ENCODE measurements around the gene CUBN.

The CUBN gene

GRCh38 chr10:17066000-17066399 is 63.6 kb downstream of the CUBN start:
- H3K9me3 ChIP-seq: no peaks in the 10 kb centered on the region
- no peak overlapping the region for H3K4me3 ChIP-seq
- no peaks in the 10 kb centered on the region for H3K27me3 ChIP-seq (ENCODE audit: low read depth)
- in situ Hi-C loops (cut with MboI; ENCODE audit: low sequenced_read_pairs): no loop called here
- no peaks in the 10 kb centered on the region for H3K4me1 ChIP-seq
- no peaks in the 10 kb centered on the region for H3K36me3 ChIP-seq (replicated peaks)
- DNase-seq (ENCODE audit: low spot score in 2 of 2): no peak

DNA sequence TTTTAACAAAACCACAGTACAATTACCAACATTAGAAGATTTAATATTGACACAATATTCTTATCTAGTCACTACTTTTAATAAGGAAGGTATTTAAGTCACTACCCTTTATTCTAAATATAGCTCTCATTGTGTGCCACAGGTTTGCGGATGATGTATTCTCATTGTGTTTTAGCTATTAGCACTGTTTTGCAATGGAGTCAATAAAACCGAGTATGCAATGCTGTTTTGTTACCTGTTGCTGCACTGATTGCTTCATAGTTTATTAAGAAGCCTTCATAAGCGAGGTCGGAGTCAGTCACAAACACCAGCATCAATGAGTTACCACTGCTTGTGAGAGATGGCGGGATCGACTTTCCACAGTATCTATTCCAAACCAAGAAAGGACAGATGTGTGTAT is 64.3 kb downstream of the CUBN start:
- Histone ChIP-seq H3K27me3 (ENCODE audit: low read depth) (no peaks in the 10 kb centered on the region), H3K9me3 (no peaks in the 10 kb centered on the region), H3K4me3 (no peak overlapping the region), H3K4me1 (no peaks in the 10 kb centered on the region), H3K36me3 (replicated peaks) (no peaks in the 10 kb centered on the region)
- DNase-seq (ENCODE audit: low spot score in 2 of 2): no peak
- in situ Hi-C loops (cut with MboI; ENCODE audit: low sequenced_read_pairs): no loop called here

- no peaks in the 10 kb centered on the region for H3K4me1 ChIP-seq
- no peaks in the 10 kb centered on the region for H3K9me3 ChIP-seq
- in situ Hi-C loops (cut with MboI; ENCODE audit: low sequenced_read_pairs): no loop called here
- no peak overlapping the region for H3K4me3 ChIP-seq
- H3K27me3 ChIP-seq (ENCODE audit: low read depth): peaks cover 2% of the 10 kb centered on the region; the same call in 1 of the 2 replicates
- H3K36me3 ChIP-seq (replicated peaks): no peaks in the 10 kb centered on the region
- DNase-seq (ENCODE audit: low spot score in 2 of 2): no peak
These were observed 65.2 kb downstream of the CUBN start for GRCh38 chr10:17064435-17064834.

- Histone ChIP-seq H3K4me3 (no peak overlapping the region), H3K4me1 (no peaks in the 10 kb centered on the region), H3K9me3 (no peaks in the 10 kb centered on the region), H3K36me3 (replicated peaks) (no peaks in the 10 kb centered on the region), H3K27me3 (ENCODE audit: low read depth) (peaks cover 6% of the 10 kb centered on the region; the same call in 1 of the 2 replicates)
- no peak for DNase-seq (ENCODE audit: low spot score in 2 of 2)
- in situ Hi-C loops (cut with MboI; ENCODE audit: low sequenced_read_pairs): no loop called here
These were observed 66.6 kb downstream of the CUBN start for GRCh38 chr10:17062955-17063484.

GRCh38 chr10:17062493-17062892 is 67.1 kb downstream of the CUBN start:
- in situ Hi-C loops (cut with MboI; ENCODE audit: low sequenced_read_pairs): no loop called here
- no peaks in the 10 kb centered on the region for H3K4me1 ChIP-seq
- peaks cover 6% of the 10 kb centered on the region; the same call in 1 of the 2 replicates for H3K27me3 ChIP-seq (ENCODE audit: low read depth)
- no peak for DNase-seq (ENCODE audit: low spot score in 2 of 2)
- no peaks in the 10 kb centered on the region for H3K36me3 ChIP-seq (replicated peaks)
- no peak overlapping the region for H3K4me3 ChIP-seq
- no peaks in the 10 kb centered on the region for H3K9me3 ChIP-seq

DNA sequence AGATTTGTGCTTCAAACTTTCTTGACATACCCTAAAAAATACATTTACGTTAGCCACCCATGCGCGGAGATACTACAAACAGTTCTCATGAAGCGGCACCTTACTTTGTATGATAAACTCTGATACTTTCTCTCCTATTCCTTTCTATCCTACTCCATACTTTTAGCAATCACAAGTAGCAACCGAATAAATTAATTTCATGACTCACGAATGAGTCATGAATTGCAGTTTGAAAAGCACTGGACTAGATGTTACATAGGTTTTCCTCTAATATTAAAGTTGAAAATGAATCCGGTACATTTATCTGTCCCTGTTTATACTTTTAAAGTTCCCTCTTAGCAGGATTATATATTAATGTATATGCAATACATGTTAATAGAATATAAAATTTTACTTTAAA is 67.6 kb downstream of the CUBN start:
- no peak for DNase-seq (ENCODE audit: low spot score in 2 of 2)
- H3K9me3 ChIP-seq: no peaks in the 10 kb centered on the region
- in situ Hi-C loops (cut with MboI; ENCODE audit: low sequenced_read_pairs): no loop called here
- no peak overlapping the region for H3K4me3 ChIP-seq
- no peaks in the 10 kb centered on the region for H3K36me3 ChIP-seq (replicated peaks)
- no peaks in the 10 kb centered on the region for H3K4me1 ChIP-seq
- peaks cover 6% of the 10 kb centered on the region; the same call in 1 of the 2 replicates for H3K27me3 ChIP-seq (ENCODE audit: low read depth)

DNA sequence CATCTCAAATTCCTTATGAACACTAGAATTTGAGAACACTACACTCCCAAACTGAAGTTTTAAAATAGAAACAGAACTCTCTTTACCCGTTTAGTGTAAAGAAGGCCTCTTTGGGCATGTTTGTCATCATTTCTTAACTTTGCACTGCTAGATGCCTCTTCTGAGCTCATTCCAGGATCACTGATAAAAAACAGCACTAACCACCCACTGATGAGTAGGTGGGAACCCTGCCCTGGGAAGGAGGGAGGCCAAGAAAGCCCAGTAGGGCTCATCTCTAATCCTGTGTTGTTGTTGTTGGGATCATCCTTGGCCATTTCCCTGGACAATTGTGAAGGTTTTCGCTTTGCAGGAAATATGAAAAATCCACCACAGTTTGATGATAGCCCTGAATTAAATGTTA is 68.2 kb downstream of the CUBN start:
- H3K9me3 ChIP-seq: no peaks in the 10 kb centered on the region
- H3K27me3 ChIP-seq (ENCODE audit: low read depth): peaks cover 6% of the 10 kb centered on the region; the same call in 1 of the 2 replicates
- no peaks in the 10 kb centered on the region for H3K4me1 ChIP-seq
- no peaks in the 10 kb centered on the region for H3K36me3 ChIP-seq (replicated peaks)
- in situ Hi-C loops (cut with MboI; ENCODE audit: low sequenced_read_pairs): no loop called here
- H3K4me3 ChIP-seq: no peak overlapping the region
- no peak for DNase-seq (ENCODE audit: low spot score in 2 of 2)

- in situ Hi-C loops (cut with MboI; ENCODE audit: low sequenced_read_pairs): no loop called here
- H3K4me3 ChIP-seq: no peak overlapping the region
These were observed 69.3 kb downstream of the CUBN start for GRCh38 chr10:17060289-17060688.

GRCh38 chr10:17059197-17059688 is 70.4 kb downstream of the CUBN start:
- Histone ChIP-seq H3K4me1 (0 out of 2 replicates have a peak, but pooled peaks cover 3% of the 10 kb centered on the region), H3K9me3 (no peaks in the 10 kb centered on the region), H3K36me3 (replicated peaks) (no peaks in the 10 kb centered on the region), H3K27me3 (ENCODE audit: low read depth) (peaks cover 6% of the 10 kb centered on the region; the same call in 1 of the 2 replicates), H3K4me3 (no peak overlapping the region)
- in situ Hi-C loops (cut with MboI; ENCODE audit: low sequenced_read_pairs): no loop called here
- DNase-seq (ENCODE audit: low spot score in 2 of 2): no peak

More at GRCh38 chr10:17060289-17060688, 69.3 kb downstream of the CUBN start:
- H3K27me3 ChIP-seq (ENCODE audit: low read depth): peaks cover 6% of the 10 kb centered on the region; the same call in 1 of the 2 replicates
- no peak for DNase-seq (ENCODE audit: low spot score in 2 of 2)
- H3K9me3 ChIP-seq: no peaks in the 10 kb centered on the region
- no peaks in the 10 kb centered on the region for H3K36me3 ChIP-seq (replicated peaks)
- no peaks in the 10 kb centered on the region for H3K4me1 ChIP-seq

GRCh38 chr10:17058093-17058492 is 71.5 kb downstream of the CUBN start:
- Histone ChIP-seq H3K4me3 (no peak overlapping the region), H3K27me3 (ENCODE audit: low read depth) (peaks cover 6% of the 10 kb centered on the region; the same call in 1 of the 2 replicates), H3K9me3 (no peaks in the 10 kb centered on the region), H3K4me1 (0 out of 2 replicates have a peak, but pooled peaks cover 3% of the 10 kb centered on the region), H3K36me3 (replicated peaks) (no peaks in the 10 kb centered on the region)
- in situ Hi-C loops (cut with MboI; ENCODE audit: low sequenced_read_pairs): no loop called here
- DNase-seq (ENCODE audit: low spot score in 2 of 2): no peak

DNA sequence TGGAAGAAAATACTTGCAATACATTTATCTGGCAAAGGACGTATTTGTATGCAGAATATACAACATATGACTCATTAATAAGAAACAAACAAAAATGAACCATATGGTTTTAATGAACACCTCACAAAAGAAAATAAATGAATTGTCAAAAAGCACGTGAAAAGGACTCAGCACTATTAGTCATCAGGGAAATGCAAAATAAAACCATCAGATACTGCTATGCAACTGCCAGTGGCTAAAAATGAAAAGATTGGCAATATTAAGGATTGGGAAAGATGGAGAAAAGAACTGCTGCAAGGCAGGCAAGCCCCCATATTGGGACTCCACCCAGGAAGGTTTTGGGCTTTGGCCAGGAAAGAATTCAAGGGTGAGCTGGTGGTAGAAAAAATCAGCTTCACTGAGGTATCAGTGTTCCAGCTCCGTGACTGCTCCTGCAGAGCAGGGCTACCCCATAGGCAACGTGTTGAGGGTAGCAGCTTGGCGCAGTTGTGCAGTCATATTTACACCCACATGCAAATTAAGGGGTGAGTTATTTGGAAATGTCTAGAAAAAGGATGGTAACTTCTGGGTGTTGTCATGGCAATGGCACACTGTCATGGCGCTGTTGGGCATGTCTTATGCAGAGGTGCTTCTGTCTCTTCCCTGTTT is 72.7 kb downstream of the CUBN start:
- Histone ChIP-seq H3K27me3 (ENCODE audit: low read depth) (peaks cover 6% of the 10 kb centered on the region; the same call in 1 of the 2 replicates), H3K4me3 (no peak overlapping the region), H3K9me3 (no peaks in the 10 kb centered on the region), H3K4me1 (0 out of 2 replicates have a peak, but pooled peaks cover 3% of the 10 kb centered on the region), H3K36me3 (replicated peaks) (no peaks in the 10 kb centered on the region)
- no peak for DNase-seq (ENCODE audit: low spot score in 2 of 2)
- in situ Hi-C loops (cut with MboI; ENCODE audit: low sequenced_read_pairs): no loop called here

DNA sequence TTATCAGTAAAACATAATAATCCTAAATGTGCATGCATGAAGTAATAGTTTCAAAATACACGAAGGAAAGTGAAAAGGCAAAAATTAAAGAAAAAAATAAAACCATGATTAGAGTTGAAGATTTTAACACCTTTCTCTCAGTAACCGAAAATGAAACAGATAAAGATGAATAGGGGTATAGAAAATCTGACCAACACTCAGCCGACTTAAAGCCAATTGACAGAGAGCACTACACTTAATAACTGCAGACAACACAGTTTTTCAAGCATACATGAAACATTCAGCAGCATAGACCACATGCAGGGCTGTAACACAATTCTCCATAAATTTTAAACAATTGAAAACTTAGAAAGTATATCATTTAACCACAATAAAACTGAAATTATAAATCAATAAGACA is 76.1 kb downstream of the CUBN start:
- DNase-seq (ENCODE audit: low spot score in 2 of 2): no peak
- Histone ChIP-seq H3K4me1 (peaks cover 8% of the 10 kb centered on the region; the same call in 1 of the 2 replicates), H3K9me3 (no peaks in the 10 kb centered on the region), H3K4me3 (no peak overlapping the region), H3K36me3 (replicated peaks) (no peaks in the 10 kb centered on the region), H3K27me3 (ENCODE audit: low read depth) (no peaks in the 10 kb centered on the region)
- in situ Hi-C loops (cut with MboI; ENCODE audit: low sequenced_read_pairs): no loop called here

GRCh38 chr10:17053061-17053460 is 76.5 kb downstream of the CUBN start:
- H3K9me3 ChIP-seq: no peaks in the 10 kb centered on the region
- H3K27me3 ChIP-seq (ENCODE audit: low read depth): no peaks in the 10 kb centered on the region
- no peak for DNase-seq (ENCODE audit: low spot score in 2 of 2)
- peaks cover 9% of the 10 kb centered on the region; the same call in 1 of the 2 replicates for H3K4me1 ChIP-seq
- no peaks in the 10 kb centered on the region for H3K36me3 ChIP-seq (replicated peaks)
- H3K4me3 ChIP-seq: no peak overlapping the region
- in situ Hi-C loops (cut with MboI; ENCODE audit: low sequenced_read_pairs): no loop called here

DNA sequence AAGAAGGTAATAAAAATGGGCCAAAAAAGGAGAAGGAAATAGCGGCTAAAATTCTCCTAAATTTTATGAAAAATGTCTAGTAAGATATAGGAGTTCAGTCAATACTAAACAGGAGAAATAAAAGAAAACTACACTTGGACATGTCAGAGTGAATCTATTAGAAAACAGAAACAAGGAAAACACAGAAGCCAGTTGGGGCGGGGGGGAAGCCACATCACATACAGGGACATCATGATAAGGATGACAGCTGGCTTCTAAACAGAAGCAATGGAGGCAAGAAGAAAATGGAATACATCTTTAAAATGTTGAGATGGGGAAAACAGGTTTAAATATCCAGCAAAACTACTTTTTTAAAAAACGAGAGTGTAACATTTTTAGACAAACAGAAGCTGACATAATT is 77.8 kb downstream of the CUBN start:
- in situ Hi-C loops (cut with MboI; ENCODE audit: low sequenced_read_pairs): no loop called here
- H3K4me1 ChIP-seq: peaks cover 9% of the 10 kb centered on the region; the same call in 1 of the 2 replicates
- H3K9me3 ChIP-seq: no peaks in the 10 kb centered on the region
- H3K27me3 ChIP-seq (ENCODE audit: low read depth): no peaks in the 10 kb centered on the region
- DNase-seq (ENCODE audit: low spot score in 2 of 2): no peak
- H3K4me3 ChIP-seq: no peak overlapping the region
- no peaks in the 10 kb centered on the region for H3K36me3 ChIP-seq (replicated peaks)
